Activated CD8-positive, alpha-beta T cell treated with anti-CD3 and anti-CD28 coated beads for 36 hours (primary cell): Measurements from ENCODE around the gene RXRA. TPM values are rescaled to one million over a fixed set of nuclear protein-coding genes. Genes with fewer than 3 reads are reported as not detected.

Experiments
- ATAC-seq: fragments of 200-7000 bp; cut with Tn5 transposase; one replicate; pipeline ENCODE4 v1.10.0; 2021; ENCODE audit warnings: mild to moderate bottlenecking, moderate library complexity
- CTCF ChIA-PET: fragments of 350-600 bp; sonication (Branson Sonifier 250); formaldehyde crosslinking; loops from one replicate; lab custom pipeline; 2021; ENCODE audit warnings: antibody characterized with exemption; lab: Charles Lee
- POLR2A ChIA-PET: fragments of 350-600 bp; sonication (Branson Sonifier 250); formaldehyde crosslinking; loops from one replicate; lab custom pipeline; 2021; ENCODE audit warnings: antibody characterized with exemption; lab: Charles Lee
- DNase-seq: peaks from one replicate; pipeline ENCODE4 v3.0.0-alpha.2; 2020
- H3K27ac Mint-ChIP-seq: one replicate; pipeline ENCODE4 v1.8.0; 2021; ENCODE audit warnings: mild to moderate bottlenecking, mixed read lengths
- H3K27me3 Mint-ChIP-seq: one replicate; pipeline ENCODE4 v1.8.0; 2021; ENCODE audit warnings: mixed read lengths
- H3K36me3 Mint-ChIP-seq: one replicate; pipeline ENCODE4 v1.8.0; 2021; ENCODE audit warnings: low read depth, mixed read lengths
- H3K4me1 Mint-ChIP-seq: one replicate; pipeline ENCODE4 v1.8.0; 2021; ENCODE audit warnings: low read depth, mixed read lengths
- H3K4me3 Mint-ChIP-seq: one replicate; pipeline ENCODE4 v1.8.0; 2021; ENCODE audit warnings: mild to moderate bottlenecking, moderate library complexity, mixed read lengths
- H3K9me3 Mint-ChIP-seq: one replicate; pipeline ENCODE4 v1.8.0; 2021; ENCODE audit warnings: mixed read lengths
- CTCF ChIP-seq: fragments of 200-600 bp; IDR thresholded peaks from one replicate; pipeline ENCODE4 v1.8.0; 2022; ENCODE audit warnings: antibody characterized with exemption, mild to moderate bottlenecking
- intact Hi-C: fragments of 100-400 bp; cut with micrococcal nuclease; formaldehyde crosslinking; loops from one replicate; pipeline ENCODE4 v1.10.0; 2022
- total RNA-seq, 2 experiments: library from RNA; stranded (reverse); gene quantifications; one replicate each; pipeline ENCODE4 v1.2.3, GENCODE V29; 2021

The RXRA gene
- total RNA-seq, 2 experiments from 2014 or later: 23.2 to 23.8 TPM

GRCh38 chr9:134431626-134432025 is 105.4 kb downstream of the RXRA start:
- ATAC-seq (no peak), DNase-seq (no peak)
- H3K9me3 Mint-ChIP-seq: no peaks in the 10 kb centered on the region
- no peak overlapping the region for H3K4me3 Mint-ChIP-seq
- CTCF ChIA-PET: interaction anchor here (2.4 kb wide), 1 partner anchor 11 kb away, joined by 12 read pairs; no protein-coding TSS in a partner anchor
- H3K36me3 Mint-ChIP-seq: peaks cover 1% of the 10 kb centered on the region
- no peak for TF ChIP-seq CTCF
- POLR2A ChIA-PET: interaction anchor here (0.7 kb wide), 1 partner anchor 11 kb away, joined by 4 read pairs; no protein-coding TSS in a partner anchor
- intact Hi-C loops: no loop called here
- H3K27ac Mint-ChIP-seq: no peak overlapping the region
- H3K4me1 Mint-ChIP-seq: no peaks in the 10 kb centered on the region
- no peaks in the 10 kb centered on the region for H3K27me3 Mint-ChIP-seq

DNA sequence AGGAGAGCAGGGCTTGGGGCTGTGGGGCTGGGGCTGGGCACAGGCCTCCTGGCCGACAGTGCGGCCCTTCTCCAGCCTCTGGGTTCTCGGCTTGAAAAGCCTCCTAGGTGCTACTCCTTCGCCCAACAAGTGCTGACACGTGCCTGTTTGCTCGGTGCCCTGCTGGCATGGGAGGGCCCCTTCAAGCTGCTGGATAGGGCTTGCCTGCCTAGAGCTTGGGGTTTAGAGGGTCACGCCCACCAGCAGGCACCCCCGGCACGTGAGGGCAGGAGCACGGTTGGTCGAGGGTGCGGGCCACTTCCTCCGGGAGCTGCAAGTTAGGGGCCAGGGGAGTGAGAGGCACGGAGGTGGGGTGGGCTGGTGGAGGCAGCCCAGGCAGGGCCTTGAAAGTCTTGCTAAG is 106.2 kb downstream of the RXRA start:
- Mint-ChIP-seq H3K4me3 (no peak overlapping the region), H3K27me3 (no peaks in the 10 kb centered on the region), H3K36me3 (peaks cover 1% of the 10 kb centered on the region), H3K27ac (no peak overlapping the region), H3K9me3 (no peaks in the 10 kb centered on the region), H3K4me1 (no peaks in the 10 kb centered on the region)
- ATAC-seq (no peak), DNase-seq (no peak)
- intact Hi-C loops: no loop called here
- TF ChIP-seq CTCF: no peak
- ChIA-PET POLR2A (no interaction called here), CTCF (interaction anchor here (0.6 to 2.4 kb wide), 3 partner anchors 10 to 17 kb away, joined by 3 to 12 read pairs (median 7); no protein-coding TSS in a partner anchor)

- peaks cover 1% of the 10 kb centered on the region for H3K36me3 Mint-ChIP-seq
- no peak overlapping the region for H3K4me3 Mint-ChIP-seq
- POLR2A ChIA-PET: no interaction called here
- no peaks in the 10 kb centered on the region for H3K9me3 Mint-ChIP-seq
- TF ChIP-seq CTCF: no peak
- no peak overlapping the region for H3K27ac Mint-ChIP-seq
- no peaks in the 10 kb centered on the region for H3K27me3 Mint-ChIP-seq
- intact Hi-C loops: no loop called here
- ATAC-seq: no peak
- DNase-seq: no peak
- CTCF ChIA-PET: interaction anchor here (0.6 to 1.2 kb wide), 2 partner anchors 10 to 16 kb away, joined by 3 to 7 read pairs; no protein-coding TSS in a partner anchor
- H3K4me1 Mint-ChIP-seq: no peaks in the 10 kb centered on the region
Measured at GRCh38 chr9:134433101-134433500, 106.8 kb downstream of the RXRA start.

- peaks cover 1% of the 10 kb centered on the region for H3K36me3 Mint-ChIP-seq
- no peak overlapping the region for H3K27ac Mint-ChIP-seq
- H3K4me1 Mint-ChIP-seq: no peaks in the 10 kb centered on the region
- H3K4me3 Mint-ChIP-seq: no peak overlapping the region
- H3K9me3 Mint-ChIP-seq: no peaks in the 10 kb centered on the region
- ChIA-PET POLR2A (no interaction called here), CTCF (no interaction called here)
- H3K27me3 Mint-ChIP-seq: no peaks in the 10 kb centered on the region
- intact Hi-C loops: no loop called here
- no peak for ATAC-seq
- no peak for DNase-seq
- TF ChIP-seq CTCF: no peak
Measured at GRCh38 chr9:134433909-134434882, 107.9 kb downstream of the RXRA start.
